ENCODE data around the gene WDR33.

Gene WDR33

DNA sequence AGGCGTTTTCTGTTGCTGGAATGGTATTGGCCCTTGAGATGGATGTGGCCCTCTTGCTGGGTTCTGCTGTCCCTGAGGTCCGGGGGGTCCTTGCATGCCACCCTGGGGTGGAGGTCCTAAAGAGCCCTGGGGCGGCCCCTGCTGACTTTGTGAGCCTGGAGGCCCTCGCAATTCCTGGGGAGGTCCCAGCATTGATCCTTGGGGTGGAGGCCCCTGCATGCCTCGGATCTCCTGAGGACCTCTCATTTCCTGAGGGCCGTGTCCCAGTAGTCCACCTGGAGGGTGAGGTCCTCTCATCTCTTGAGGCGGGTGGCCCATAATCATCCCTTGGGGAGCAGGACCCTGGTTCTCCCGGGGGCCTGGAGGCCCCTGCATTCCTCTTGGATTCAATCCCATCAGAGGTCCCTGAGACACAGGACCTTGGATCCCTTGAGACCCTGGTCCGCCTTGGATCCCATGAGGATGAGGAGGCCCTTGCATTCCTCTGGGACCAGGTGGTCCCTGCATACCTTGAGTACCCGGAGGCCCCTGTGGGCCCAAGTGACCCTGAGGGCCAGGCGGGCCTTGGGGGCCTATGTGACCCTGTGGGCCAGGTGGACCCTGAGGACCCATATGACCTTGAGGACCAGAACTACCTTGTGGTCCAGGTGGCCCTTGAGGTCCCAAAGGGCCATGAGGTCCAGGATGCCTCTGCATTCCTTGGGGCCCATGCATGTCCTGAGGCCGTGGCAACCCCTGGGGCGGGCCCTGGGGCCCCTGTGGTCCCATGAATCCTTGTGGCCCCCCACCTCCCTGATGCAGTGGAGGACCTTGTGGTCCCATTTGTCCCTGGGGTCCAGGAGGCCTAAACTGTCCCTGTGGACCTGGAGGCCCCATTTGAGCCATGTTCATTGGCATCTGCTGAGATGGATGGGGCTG, 91.4 kb downstream of the WDR33 start:
- DNase-seq (ENCODE audit: low read depth): no peak

DNA sequence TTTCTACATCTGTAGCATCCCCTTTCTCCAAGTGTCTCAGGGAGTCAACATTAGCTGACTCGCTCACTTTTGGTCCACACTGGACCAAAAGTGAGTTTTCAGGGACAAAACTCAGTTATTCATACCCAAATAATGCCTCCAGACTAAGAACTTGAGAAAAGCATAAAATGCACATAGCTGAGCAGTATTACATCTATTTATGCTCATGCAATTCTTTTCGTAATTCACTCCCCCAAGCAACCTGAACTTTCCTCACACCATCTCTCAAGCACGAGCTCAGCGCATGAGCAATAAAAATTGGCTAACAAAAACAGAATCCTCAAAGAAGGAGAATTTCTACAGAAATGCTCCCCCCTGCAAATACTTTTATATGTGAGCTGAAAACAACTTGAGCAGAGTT, 92.7 kb downstream of the WDR33 start:
- no peak for DNase-seq (ENCODE audit: low read depth)

DNA sequence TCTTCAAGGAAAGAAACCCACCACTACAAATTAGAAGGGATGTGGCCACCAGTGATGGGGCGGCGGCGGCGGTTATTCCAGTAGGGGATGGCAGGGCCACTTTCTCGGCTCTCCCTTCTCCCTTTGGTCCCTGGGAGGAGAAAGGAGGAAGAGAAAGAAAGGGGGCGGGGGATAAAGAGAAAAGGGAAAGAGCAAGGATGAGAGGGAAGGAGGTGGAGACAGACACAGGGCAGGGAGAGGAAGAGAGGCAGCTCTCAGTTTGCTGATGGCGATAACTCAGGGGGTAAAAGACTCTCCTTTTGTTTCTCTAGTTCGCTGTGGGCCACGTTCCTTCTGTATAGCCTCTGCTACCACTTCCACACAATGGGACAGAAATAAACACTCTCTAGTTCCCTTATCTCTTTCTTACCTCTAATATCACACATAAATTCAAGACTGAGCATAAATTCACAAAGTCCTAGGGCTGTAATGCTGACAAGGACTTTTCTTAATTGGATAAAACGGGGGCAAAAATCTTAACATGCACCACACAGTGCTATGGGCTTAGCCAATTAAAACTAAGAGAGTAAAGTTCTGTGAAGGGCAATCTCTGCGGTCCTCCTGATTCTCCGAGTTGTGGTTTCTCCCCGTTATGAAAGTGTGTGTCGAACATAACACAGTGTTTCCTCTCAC, 95.1 kb downstream of the WDR33 start:
- no peak for DNase-seq (ENCODE audit: low read depth)

GRCh38 chr2:127713562-127713961, 97.4 kb downstream of the WDR33 start:
- DNase-seq (ENCODE audit: low read depth): no peak

- no peak for DNase-seq (ENCODE audit: low read depth)
Measured at GRCh38 chr2:127712999-127713398, 98.0 kb downstream of the WDR33 start.

DNA sequence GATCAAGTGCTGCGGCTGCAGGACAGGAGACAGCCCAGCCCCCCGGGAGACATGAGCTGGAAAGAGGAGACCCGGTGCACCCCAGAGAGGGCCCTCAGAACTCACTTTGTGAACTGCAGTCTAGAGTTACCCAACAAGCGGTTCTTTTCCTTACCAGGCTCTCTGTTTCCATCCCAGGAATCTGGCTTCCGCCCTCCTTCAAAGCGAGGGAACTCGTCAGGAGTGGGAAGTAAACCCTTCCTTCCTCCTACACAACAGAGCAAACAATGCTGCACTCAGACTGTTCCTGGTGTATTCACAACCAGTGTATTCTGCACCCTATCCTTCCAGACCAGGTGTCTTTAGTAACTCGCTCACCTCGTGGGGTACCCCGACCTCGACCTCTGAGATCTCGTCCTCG, 101.6 kb downstream of the WDR33 start:
- DNase-seq (ENCODE audit: low read depth): no peak

DNA sequence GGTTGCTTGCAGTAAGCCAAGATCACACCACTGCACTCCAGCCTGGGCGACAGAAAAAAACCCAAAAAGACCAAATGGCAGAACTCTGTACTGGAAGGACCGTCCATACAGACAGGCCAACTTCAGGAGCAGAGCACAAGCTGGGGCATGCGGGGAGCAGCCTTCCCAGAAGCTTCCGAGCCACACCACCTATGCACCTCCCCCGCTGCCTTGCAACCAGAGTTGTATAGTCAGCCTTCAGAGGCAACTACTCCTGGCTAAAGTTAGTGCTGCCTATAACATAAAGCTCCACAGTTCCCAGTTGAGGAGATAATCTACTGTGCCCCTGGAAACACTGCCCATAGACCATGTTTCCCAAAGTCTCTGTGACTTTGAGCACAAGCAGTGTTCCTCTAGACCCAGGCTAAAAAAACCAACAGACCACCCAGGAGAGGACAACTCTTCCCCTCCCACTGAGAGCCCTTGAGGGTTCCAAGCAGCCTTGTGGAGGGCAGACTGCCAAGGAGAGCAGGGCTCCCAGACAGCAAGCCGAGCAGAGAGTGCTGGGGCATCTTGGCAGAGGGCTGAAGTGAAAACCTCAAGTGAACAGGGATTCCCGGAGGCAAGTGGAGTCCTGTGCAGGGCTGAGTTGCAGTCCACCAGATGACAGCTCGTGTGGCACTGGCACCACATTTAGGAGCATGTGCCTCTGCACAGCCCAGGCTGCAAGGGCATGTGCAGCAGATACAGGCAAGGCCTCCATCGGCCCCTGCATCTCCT, 102.9 kb downstream of the WDR33 start:
- DNase-seq (ENCODE audit: low read depth): no peak

DNA sequence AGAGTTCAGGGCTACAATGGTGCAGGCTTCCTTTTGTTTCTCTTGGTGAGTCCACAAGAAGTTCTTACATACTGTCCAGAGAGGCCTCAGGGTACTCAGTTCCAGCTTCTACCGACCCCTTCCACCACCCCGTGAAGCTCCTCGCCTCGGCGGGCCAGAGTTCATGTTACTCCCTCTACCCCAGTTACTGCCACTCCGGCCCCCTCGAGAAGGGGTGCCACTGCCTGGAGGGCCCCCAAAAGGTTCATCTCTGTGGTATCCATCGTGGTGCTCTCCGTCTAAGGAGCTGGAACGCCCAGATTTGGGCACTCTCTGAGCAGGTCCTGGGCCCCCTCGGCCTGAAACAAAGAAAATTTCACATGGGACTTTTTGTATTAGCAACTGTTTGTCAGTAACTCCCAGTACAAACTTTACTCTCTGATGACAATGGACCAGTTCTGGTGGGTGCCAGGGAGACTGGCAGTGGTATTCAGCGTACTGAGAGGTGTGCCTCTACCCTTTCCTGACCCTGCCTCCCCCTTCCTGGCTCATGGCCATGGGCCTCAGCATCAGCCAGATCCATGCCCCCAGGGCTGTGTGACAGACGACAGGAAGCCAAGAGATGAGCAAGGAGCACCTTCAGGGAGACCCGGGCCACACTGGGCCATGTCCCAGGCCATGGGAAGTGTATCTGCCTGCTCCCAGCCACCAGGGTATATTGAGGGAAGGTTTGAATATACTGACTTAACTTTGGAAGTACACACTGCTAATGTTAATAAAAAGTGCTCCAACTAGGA, 104.6 kb downstream of the WDR33 start:
- DNase-seq (ENCODE audit: low read depth): no peak

- DNase-seq (ENCODE audit: low read depth): no peak
Measured at GRCh38 chr2:127705391-127706065, 105.4 kb downstream of the WDR33 start.

DNA sequence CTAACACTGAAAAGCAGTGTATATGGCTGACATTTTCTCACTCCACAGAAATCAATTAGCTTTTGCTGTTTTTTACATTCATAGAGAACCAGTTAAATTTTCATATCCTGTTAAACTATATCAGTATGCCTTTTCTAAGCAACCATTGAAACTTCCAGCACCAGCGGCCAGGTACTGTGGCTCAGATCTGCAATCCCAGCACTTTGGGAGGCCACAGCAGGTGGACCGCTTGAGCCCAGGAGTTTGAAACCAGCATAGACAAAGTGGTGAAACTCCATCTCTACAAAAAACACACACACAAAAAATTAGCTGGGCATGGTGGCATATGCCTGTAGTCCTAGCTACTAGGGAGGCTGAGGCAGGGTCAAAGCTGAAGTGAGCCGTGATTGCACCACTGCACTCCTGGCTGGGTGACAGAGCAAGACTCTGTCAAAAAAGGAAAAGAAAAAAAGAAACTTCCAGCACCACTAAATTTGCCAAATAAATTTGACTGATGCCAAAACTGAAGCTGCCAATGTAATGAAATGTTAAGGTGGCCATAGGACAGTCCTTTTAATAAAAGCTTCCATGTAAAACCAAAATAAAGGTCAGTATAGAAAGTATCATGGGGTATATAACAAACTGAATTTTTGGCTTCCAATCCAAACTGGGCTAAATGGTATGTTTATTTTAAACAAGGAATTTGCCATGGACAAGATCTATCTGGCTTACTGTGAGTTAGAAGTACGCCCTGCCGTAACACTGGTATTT, 106.2 kb downstream of the WDR33 start:
- DNase-seq (ENCODE audit: low read depth): no peak

GRCh38 chr2:127703282-127703681, 107.7 kb downstream of the WDR33 start:
- DNase-seq (ENCODE audit: low read depth): no peak

DNA sequence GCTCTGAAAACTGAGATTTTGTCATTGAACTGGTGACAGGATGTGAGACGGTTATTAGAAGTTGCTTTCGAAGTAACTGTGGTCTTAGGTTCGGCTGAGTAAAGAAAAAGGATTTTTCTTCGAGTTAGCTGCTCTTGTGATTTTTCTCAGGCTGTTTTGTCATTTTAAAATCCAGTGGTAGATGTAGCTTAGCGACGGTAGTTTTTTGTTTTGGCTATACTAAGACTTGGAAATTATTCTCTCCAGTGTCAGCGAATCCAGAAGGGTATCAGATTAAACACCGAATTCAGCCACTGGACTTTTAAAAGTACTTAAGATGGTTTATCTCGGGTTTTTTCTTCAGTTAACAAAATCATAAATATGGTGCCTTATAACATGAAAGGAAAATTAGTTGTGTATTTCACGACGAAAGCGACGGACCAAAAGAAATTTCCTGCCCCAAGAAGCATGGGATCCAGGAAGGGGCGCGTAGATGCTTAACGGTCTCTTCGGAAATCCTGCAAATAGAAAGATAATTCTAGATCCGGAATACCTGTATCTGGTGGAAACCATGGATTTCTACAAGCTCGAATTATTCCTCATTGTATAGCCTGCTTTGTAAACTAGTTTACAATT, 108.5 kb downstream of the WDR33 start:
- DNase-seq (ENCODE audit: low read depth): no peak

- DNase-seq (ENCODE audit: low read depth): peak; percentile 68
Measured at GRCh38 chr2:127701651-127702394, 109.1 kb downstream of the WDR33 start.

GRCh38 chr2:127701193-127701650, 109.7 kb downstream of the WDR33 start, which contains the start of gene SFT2D3:
Gene SFT2D3 (plus strand): TSS chr2:127701497. CDS start chr2:127701529, 32 bp downstream.
- DNase-seq (ENCODE audit: low read depth): peak; percentile 81

DNA sequence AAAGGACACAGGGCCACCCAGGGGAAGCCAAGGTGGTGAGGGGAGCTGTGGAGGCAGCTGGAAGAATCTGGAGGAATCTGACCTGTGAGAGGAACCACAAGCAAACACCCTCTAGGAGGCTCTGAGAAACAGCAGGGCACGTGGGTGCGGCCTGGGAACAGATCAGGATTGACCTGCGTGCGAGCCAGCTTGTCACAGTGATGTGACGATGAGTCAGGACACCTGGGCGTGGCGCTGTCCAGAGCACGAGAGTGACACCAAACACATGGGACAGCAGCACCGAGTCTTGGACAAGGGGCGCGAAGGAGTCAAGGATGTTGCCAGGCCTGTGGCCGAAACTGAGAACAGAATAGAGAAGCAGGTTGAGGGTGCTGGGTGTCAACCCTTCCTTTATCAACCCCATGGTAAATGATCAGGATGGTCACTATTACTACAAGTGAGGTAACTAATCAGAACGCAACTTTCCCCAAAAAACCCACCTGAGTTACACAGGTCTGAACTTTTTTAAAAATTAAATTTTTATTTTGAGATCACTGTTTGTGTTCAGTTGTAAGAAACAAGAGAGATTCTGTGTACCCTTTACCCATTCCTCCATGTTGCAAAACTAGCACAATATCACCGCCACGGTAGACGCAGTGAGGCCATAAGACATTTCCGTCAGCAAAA, 110.3 kb downstream of the WDR33 start:
- DNase-seq (ENCODE audit: low read depth): no peak

DNA sequence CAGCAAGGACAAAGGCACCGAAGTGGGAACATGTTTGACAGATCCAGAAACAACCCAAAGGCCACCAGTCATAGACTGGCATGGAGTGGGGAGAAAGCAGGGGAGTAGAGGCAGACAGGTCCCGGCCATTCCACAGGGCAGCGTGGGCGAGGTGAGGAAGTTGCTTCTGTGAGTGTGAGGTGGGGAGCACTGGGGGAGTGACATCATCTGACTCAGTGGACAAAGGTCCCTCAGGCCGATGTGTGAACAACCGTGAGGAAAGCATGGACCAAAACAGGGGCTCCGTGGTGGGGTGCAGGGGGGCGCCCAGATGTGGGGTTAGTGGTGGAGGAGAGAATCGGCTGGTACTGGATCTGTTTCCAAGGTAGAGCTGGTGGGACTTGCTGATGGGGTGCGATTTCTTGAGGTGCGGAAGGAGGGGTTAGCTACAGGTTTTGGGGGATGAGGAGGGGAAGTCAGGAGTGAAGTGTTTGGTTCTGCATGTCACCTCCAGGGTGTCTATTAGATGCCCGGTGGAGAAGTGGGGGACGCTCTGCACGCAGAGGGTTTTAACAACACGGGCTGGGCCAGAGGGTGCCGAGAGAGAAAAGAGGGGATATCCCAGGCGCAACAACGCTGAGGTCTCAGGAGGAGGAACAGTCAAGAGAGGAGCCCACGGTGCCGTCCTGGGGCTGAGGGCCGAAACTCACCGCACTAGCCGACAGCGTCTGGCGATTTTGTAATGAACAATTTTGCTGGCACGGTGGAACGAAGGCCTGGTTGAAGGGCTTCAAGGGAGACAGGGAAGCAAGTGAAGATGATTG, 112.2 kb downstream of the WDR33 start:
- no peak for DNase-seq (ENCODE audit: low read depth)

GRCh38 chr2:127697482-127698180, 113.3 kb downstream of the WDR33 start:
- no peak for DNase-seq (ENCODE audit: low read depth)

Data from activated T-cell treated with anti-CD3 and anti-CD28 coated beads for 1 hour (primary cell).